H1 (cell line): ENCODE data around the gene ENDOD1. TPM values are rescaled to one million over a fixed set of nuclear protein-coding genes. Genes with fewer than 3 reads are reported as not detected.

Source experiments
- CTCF ChIA-PET: fragments of 300-600 bp; sonication (Branson Sonifier 250); formaldehyde crosslinking; loops from one replicate; lab custom pipeline; 2021; ENCODE audit not compliant: partially characterized antibody; lab: Charles Lee
- POLR2A ChIA-PET: fragments of 300-600 bp; sonication (Branson Sonifier 250); formaldehyde crosslinking; loops from one replicate; lab custom pipeline; 2021; ENCODE audit warnings: inconsistent platforms; ENCODE audit not compliant: partially characterized antibody; lab: Charles Lee
- DNase-seq, 2 experiments: peaks; one replicate each; pipeline versions ENCODE4 v3.0.0 to v3.0.0-alpha.2; 2010 to 2022; ENCODE audit warnings: low spot score in 2 of 2, low read depth in 1 of 2, mixed read lengths in 1 of 2
- FAIRE-seq: peaks from 2 replicates; lab custom pipeline; 2011; peaks lifted over from hg19 to GRCh38; lab: Jason Lieb, UNC
- H2AFZ ChIP-seq: 2 replicates; pipeline ENCODE4 v1.8.1; 2012; ENCODE audit warnings: low read length, inconsistent platforms
- H2AK5ac ChIP-seq: 2 replicates; pipeline ENCODE4 v1.6.1; 2013; ENCODE audit warnings: low read depth, low read length
- H2BK120ac ChIP-seq: replicated peaks from 2 replicates; pipeline ENCODE3; 2013; ENCODE audit warnings: low read depth, low read length, inconsistent platforms
- H2BK12ac ChIP-seq: 2 replicates; pipeline ENCODE4 v1.6.1; 2013; ENCODE audit warnings: low read depth, low read length
- H2BK15ac ChIP-seq: 2 replicates; pipeline ENCODE4 v1.6.1; 2013; ENCODE audit warnings: low read length
- H2BK20ac ChIP-seq: 2 replicates; pipeline ENCODE4 v1.6.1; 2013; ENCODE audit warnings: low read length
- H2BK5ac ChIP-seq: 2 replicates; pipeline ENCODE4 v1.6.1; 2013; ENCODE audit warnings: low read depth, low read length
- H3K14ac ChIP-seq: 2 replicates; pipeline ENCODE4 v1.6.1; 2013; ENCODE audit warnings: inconsistent platforms; ENCODE audit not compliant: insufficient read length
- H3K18ac ChIP-seq: 2 replicates; pipeline ENCODE4 v1.6.1; 2013; ENCODE audit warnings: low read length; ENCODE audit errors: extremely low read depth
- H3K23ac ChIP-seq: 2 replicates; pipeline ENCODE4 v1.6.1; 2013; ENCODE audit warnings: inconsistent platforms; ENCODE audit not compliant: insufficient read length
- H3K23me2 ChIP-seq: 2 replicates; pipeline ENCODE4 v1.6.1; 2013; ENCODE audit warnings: low read depth, low read length
- H3K27ac ChIP-seq: 2 replicates; pipeline ENCODE4 v1.6.1; 2011; ENCODE audit warnings: low read depth, low read length, inconsistent platforms
- H3K27me3 ChIP-seq, 4 experiments: replicated peaks in 1 of 4; 1 replicate in 1 of 4; 2 replicates in 3 of 4; pipeline versions ENCODE4 v1.6.1 to v1.8.1; 2011 to 2013; ENCODE audit warnings: low read length in 3 of 4, mild to moderate bottlenecking in 3 of 4, inconsistent platforms in 2 of 4, mixed read lengths in 2 of 4, moderate library complexity in 1 of 4; ENCODE audit not compliant: control insufficient read depth in 3 of 4, insufficient read depth in 3 of 4; ENCODE audit errors: extremely low read depth in 1 of 4
- H3K36me3 ChIP-seq, 4 experiments: 2 replicates each; pipeline versions ENCODE4 v1.6.1 to v1.8.1; 2011 to 2013; ENCODE audit warnings: mild to moderate bottlenecking in 4 of 4, low read length in 3 of 4, moderate library complexity in 2 of 4, control low read depth in 1 of 4, inconsistent platforms in 1 of 4; ENCODE audit not compliant: insufficient read depth in 4 of 4, control insufficient read depth in 2 of 4
- H3K4ac ChIP-seq: replicated peaks from 2 replicates; pipeline ENCODE3; 2013; ENCODE audit warnings: low read length, low read depth, mixed read lengths, inconsistent platforms; ENCODE audit not compliant: insufficient read length
- H3K4me1 ChIP-seq, 4 experiments: replicated peaks in 1 of 4; 1 replicate in 1 of 4; 2 replicates in 3 of 4; pipeline versions ENCODE4 v1.6.1 to v1.8.1; 2011 to 2013; ENCODE audit warnings: low read length in 3 of 4, inconsistent platforms in 2 of 4, mixed read lengths in 1 of 4; ENCODE audit not compliant: insufficient read depth in 4 of 4, control insufficient read depth in 3 of 4
- H3K4me2 ChIP-seq, 2 experiments: 2 replicates each; pipeline versions ENCODE4 v1.6.1 to v1.8.1; 2011 to 2013; ENCODE audit warnings: low read depth in 2 of 2, low read length in 2 of 2, control low read depth in 1 of 2, inconsistent platforms in 1 of 2, mild to moderate bottlenecking in 1 of 2; ENCODE audit not compliant: insufficient read depth in 1 of 2
- H3K4me3 ChIP-seq, 4 experiments: fragments of 200-600, 300-600 bp in 1 of 4; sonication (generic), shearing (Covaris generic), sonication (Bioruptor Twin) in 1 of 4; 2 replicates each; pipeline versions ENCODE4 v1.5.1 to v1.8.1; 2011 to 2016; ENCODE audit warnings: low read length in 4 of 4, low read depth in 3 of 4, control low read depth in 2 of 4, inconsistent platforms in 2 of 4, mild to moderate bottlenecking in 2 of 4, mixed read lengths in 1 of 4, moderate library complexity in 1 of 4; ENCODE audit not compliant: insufficient read depth in 2 of 4; ENCODE audit errors: extremely low read depth in 1 of 4
- H3K56ac ChIP-seq: replicated peaks from 2 replicates; pipeline ENCODE3; 2013; ENCODE audit warnings: low read depth, mild to moderate bottlenecking, mixed read lengths, low read length, inconsistent platforms; ENCODE audit not compliant: insufficient read length
- H3K79me1 ChIP-seq: 2 replicates; pipeline ENCODE4 v1.6.1; 2013; ENCODE audit warnings: low read depth, low read length, control low read depth
- H3K79me2 ChIP-seq, 2 experiments: 2 replicates each; pipeline versions ENCODE4 v1.6.1 to v1.8.1; 2012 to 2013; ENCODE audit warnings: low read length in 2 of 2, mild to moderate bottlenecking in 2 of 2, inconsistent platforms in 1 of 2; ENCODE audit not compliant: insufficient read depth in 2 of 2, control insufficient read depth in 1 of 2
- H3K9ac ChIP-seq, 4 experiments: replicated peaks in 1 of 4; 1 replicate in 1 of 4; 2 replicates in 3 of 4; pipeline versions ENCODE4 v1.6.1 to v1.8.1; 2011 to 2013; ENCODE audit warnings: low read depth in 3 of 4, low read length in 3 of 4, control low read depth in 2 of 4, mild to moderate bottlenecking in 2 of 4, moderate library complexity in 2 of 4, inconsistent platforms in 1 of 4; ENCODE audit errors: extremely low read depth in 1 of 4
- H3K9me3 ChIP-seq, 2 experiments: 2 replicates each; pipeline versions ENCODE4 v1.6.1 to v1.8.1; 2012 to 2013; ENCODE audit warnings: mild to moderate bottlenecking in 2 of 2, moderate library complexity in 2 of 2, control low read depth in 1 of 2, inconsistent platforms in 1 of 2, low read depth in 1 of 2, low read length in 1 of 2, mixed read lengths in 1 of 2; ENCODE audit not compliant: insufficient read depth in 2 of 2
- H4K20me1 ChIP-seq, 2 experiments: replicated peaks in 1 of 2; 2 replicates each; pipeline versions ENCODE3 to v1.8.1; 2011 to 2013; ENCODE audit warnings: inconsistent platforms in 2 of 2, low read length in 2 of 2, mild to moderate bottlenecking in 1 of 2; ENCODE audit not compliant: insufficient read depth in 2 of 2, control insufficient read depth in 1 of 2
- H4K5ac ChIP-seq: 2 replicates; pipeline ENCODE4 v1.6.1; 2013; ENCODE audit warnings: low read length, low read depth, mixed read lengths, inconsistent platforms; ENCODE audit not compliant: insufficient read length
- H4K8ac ChIP-seq: 2 replicates; pipeline ENCODE4 v1.8.0; 2013; ENCODE audit warnings: mild to moderate bottlenecking, moderate library complexity, low read length, inconsistent platforms; ENCODE audit not compliant: insufficient read depth; ENCODE audit errors: extremely low read depth
- H4K91ac ChIP-seq: replicated peaks from 2 replicates; pipeline ENCODE3; 2013; ENCODE audit warnings: low read length, mixed read lengths, inconsistent platforms; ENCODE audit not compliant: insufficient read length
- ASH2L ChIP-seq: fragments of 200-600, 300-600 bp; sonication (generic); IDR thresholded peaks from one replicate; pipeline ENCODE4 v1.7.1; 2017; ENCODE audit warnings: low read length
- CTCF ChIP-seq, 3 experiments: IDR thresholded peaks; 1 replicate in 2 of 3; 2 replicates in 1 of 3; pipeline versions ENCODE4 v1.5.1 to v1.6.1; 2011; ENCODE audit warnings: low read length in 3 of 3, mild to moderate bottlenecking in 3 of 3, inconsistent platforms in 2 of 3, low read depth in 1 of 3, moderate library complexity in 1 of 3; ENCODE audit not compliant: insufficient read depth in 1 of 3; ENCODE audit errors: control extremely low read depth in 1 of 3
- GTF2F1 ChIP-seq: IDR thresholded peaks from 2 replicates; pipeline ENCODE4 v1.6.1; 2012; ENCODE audit warnings: low read depth, low read length, improper control_type of control experiment, borderline replicate concordance
- HDAC2 ChIP-seq, 2 experiments: fragments of 300-600 bp in 1 of 2; sonication (generic) in 1 of 2; IDR thresholded peaks; 2 replicates each; pipeline ENCODE4 v1.6.1; 2011 to 2012; ENCODE audit warnings: low read depth in 2 of 2, low read length in 2 of 2, mild to moderate bottlenecking in 2 of 2, moderate library complexity in 2 of 2, borderline replicate concordance in 1 of 2, inconsistent platforms in 1 of 2
- HDAC6 ChIP-seq: IDR thresholded peaks from one replicate; pipeline ENCODE4 v1.7.1; 2012; ENCODE audit warnings: low read depth, mild to moderate bottlenecking, inconsistent platforms, low read length, moderate library complexity
- POU5F1 ChIP-seq: IDR thresholded peaks from 2 replicates; pipeline ENCODE4 v1.6.1; 2011; ENCODE audit warnings: low read depth, mild to moderate bottlenecking, low read length, moderate library complexity
- SUZ12 ChIP-seq: fragments of 200-600 bp; sonication (generic); IDR thresholded peaks from 2 replicates; pipeline ENCODE4 v1.6.1; 2012; ENCODE audit warnings: mild to moderate bottlenecking, inconsistent platforms, low read length, moderate library complexity, mixed read lengths
- WGBS, 2 experiments: shearing (Covaris generic) in 1 of 2; methylation state at CpG; one replicate each; pipeline versions ENCODE4 v1.1.6 to v1.1.7; 2013 to 2015; ENCODE audit warnings: low lambda C conversion rate in 2 of 2, mixed read lengths in 2 of 2, inconsistent platforms in 1 of 2, low coverage in 1 of 2, missing lambda C conversion rate in 1 of 2; ENCODE audit not compliant: insufficient replicate concordance in 2 of 2, insufficient coverage in 1 of 2, insufficient read length in 1 of 2; ENCODE audit errors: extremely low coverage in 1 of 2, missing lambda C conversion rate in 1 of 2; 5-methylcytosine and 5-hydroxymethylcytosine counted together
- polyA plus RNA-seq, 7 experiments: library from polyadenylated mRNA; depleted of rRNA in 3 of 7; stranded (reverse) in 5 of 7; unstranded in 2 of 7; fragments of >200 nt in 5 of 7; fragments of 200-250 nt in 2 of 7; gene quantifications; 1 replicate in 5 of 7; 2 replicates in 1 of 7; 4 replicates in 1 of 7; pipeline versions ENCODE4 v1.2.1 to v1.2.3, GENCODE V29; 2011 to 2013; ENCODE audit warnings: missing spikeins in 2 of 7, mixed read lengths in 2 of 7
- total RNA-seq: library from RNA; stranded (reverse); fragmentation: NEBNext Ultra II Directional; extraction: Animal tissue kit (Norgen Biotek cat#: 25700); gene quantifications from 2 replicates; pipeline ENCODE4 v1.2.1, GENCODE V29; 2021

ENDOD1 gene
- total and polyA plus RNA-seq, 2 of the 8 experiments (the other 6 are each of a cell fraction or from before 2014, with no cell fraction given): 1.2 to 2.5 TPM

DNA sequence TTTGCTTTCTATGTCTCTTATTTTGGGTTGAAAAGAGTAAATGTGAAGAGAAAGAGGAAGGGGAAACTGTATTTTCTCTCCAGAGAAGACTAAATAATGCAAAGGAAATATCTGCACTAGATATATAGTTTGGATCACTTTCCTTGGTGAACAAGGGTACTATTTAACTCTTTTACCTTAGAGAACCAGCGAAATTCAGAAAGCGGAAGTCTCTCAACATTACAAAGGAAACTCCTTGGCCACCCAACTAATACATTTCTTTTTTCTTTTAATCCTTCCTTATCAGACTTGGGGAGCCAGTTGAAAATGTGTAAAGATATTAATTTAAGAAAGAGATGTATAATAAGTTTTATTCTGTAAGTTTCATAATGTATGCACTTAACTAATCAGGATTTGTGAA is 77.1 kb downstream of the ENDOD1 start:
- no peaks in the 10 kb centered on the region for H3K27me3 ChIP-seq
- no peak overlapping the region for H3K14ac ChIP-seq
- no peak for TF ChIP-seq CTCF (IDR thresholded peaks at IDR 0.05; ENCODE audit: control extremely low read depth in 1 of 3, insufficient read depth in 1 of 3, low read depth in 1 of 3, low read length in 3 of 3)
- TF ChIP-seq HDAC6: no peak
- no peak for TF ChIP-seq ASH2L
- no peak for TF ChIP-seq POU5F1
- no peak for TF ChIP-seq SUZ12
- TF ChIP-seq GTF2F1: no peak
- no peak for TF ChIP-seq HDAC2 (IDR thresholded peaks at IDR 0.05; ENCODE audit: borderline replicate concordance in 1 of 2, low read depth in 2 of 2, low read length in 2 of 2)
- no peak overlapping the region for H2BK15ac ChIP-seq
- FAIRE-seq: no peak
- H4K8ac ChIP-seq: no peak overlapping the region
- no peaks in the 10 kb centered on the region for H3K79me1 ChIP-seq
- H3K56ac ChIP-seq: no peak overlapping the region
- no peak overlapping the region for H3K18ac ChIP-seq
- ChIA-PET CTCF (interaction anchor here (0.6 to 1.1 kb wide), 3 partner anchors 20 to 538 kb away, joined by 3 to 4 read pairs (median 3); partner anchors contain the start of gene KDM4E), POLR2A (no interaction called here)
- no peak overlapping the region for H3K23ac ChIP-seq
- no peak overlapping the region for H2BK5ac ChIP-seq
- H2AK5ac ChIP-seq: no peak overlapping the region
- no peak overlapping the region for H3K27ac ChIP-seq
- H4K5ac ChIP-seq: no peak overlapping the region
- H4K91ac ChIP-seq: no peak overlapping the region
- no peak overlapping the region for H3K9ac ChIP-seq
- peaks cover 0 to 19% (median 0%) of the 10 kb centered on the region in 4 experiments; a peak in 1 of 8 replicates for H3K36me3 ChIP-seq
- no peak for DNase-seq
- no peak overlapping the region for H3K4me2 ChIP-seq
- peaks cover 0 to 6% (median 0%) of the 10 kb centered on the region in 4 experiments; a peak in 1 of 7 replicates for H3K4me1 ChIP-seq
- no peaks in the 10 kb centered on the region for H4K20me1 ChIP-seq
- no peaks in the 10 kb centered on the region for H3K23me2 ChIP-seq
- WGBS, 2 experiments: 73% methylated on average over 2 of the region's 2 CpGs; no CpG with 5 or more reads in 1 of the 2 experiments
- H2BK120ac ChIP-seq: no peak overlapping the region
- no peaks in the 10 kb centered on the region for H3K79me2 ChIP-seq
- no peak overlapping the region for H2AFZ ChIP-seq
- H3K4me3 ChIP-seq: no peak overlapping the region
- H2BK12ac ChIP-seq: no peak overlapping the region
- H2BK20ac ChIP-seq: no peak overlapping the region
- H3K4ac ChIP-seq: no peak overlapping the region
- H3K9me3 ChIP-seq: no peaks in the 10 kb centered on the region
